Effector memory CD4-positive, alpha-beta T cell (primary cell): ENCODE measurements around the gene ZCCHC9.
"Not testable (repeated sequence)": the region's sequence is repeated elsewhere in the genome, so short reads cannot be mapped to it uniquely, and the experiment has no call there.

Experiments
- DNase-seq, 3 donors: peaks; one replicate each; pipeline ENCODE4 v3.0.0-alpha.2; 2020
- H3K27ac ChIP-seq: 2 replicates; pipeline ENCODE4 v1.7.0; 2013; ENCODE audit warnings: mild to moderate bottlenecking, low read length, moderate library complexity; ENCODE audit not compliant: insufficient read depth, poor library complexity, severe bottlenecking
- H3K27me3 ChIP-seq: replicated peaks from 2 replicates; pipeline ENCODE4 v1.7.0; 2013; ENCODE audit warnings: mild to moderate bottlenecking, low read length; ENCODE audit not compliant: insufficient read depth, control insufficient read depth, poor library complexity, severe bottlenecking
- H3K36me3 ChIP-seq: 2 replicates; pipeline ENCODE4 v1.7.0; 2013; ENCODE audit warnings: mild to moderate bottlenecking, low read length, moderate library complexity; ENCODE audit not compliant: control insufficient read depth, insufficient read depth
- H3K4me1 ChIP-seq: 2 replicates; pipeline ENCODE4 v1.7.0; 2013; ENCODE audit warnings: low read length, mild to moderate bottlenecking; ENCODE audit not compliant: control insufficient read depth, insufficient read depth, poor library complexity, severe bottlenecking
- H3K4me3 ChIP-seq: 2 replicates; pipeline ENCODE4 v1.7.0; 2013; ENCODE audit warnings: low read length, low read depth, mild to moderate bottlenecking; ENCODE audit not compliant: insufficient read depth, poor library complexity, severe bottlenecking
- H3K9me3 ChIP-seq: 2 replicates; pipeline ENCODE4 v1.7.0; 2013; ENCODE audit warnings: mild to moderate bottlenecking, low read length, moderate library complexity; ENCODE audit not compliant: control insufficient read depth

Gene ZCCHC9

GRCh38 chr5:81316571-81316970 lies 15.2 kb downstream of the ZCCHC9 start:
- H3K4me3 ChIP-seq: no peak overlapping the region
- peaks cover 24% of the 10 kb centered on the region for H3K36me3 ChIP-seq
- no peak for DNase-seq
- H3K27me3 ChIP-seq: no peaks in the 10 kb centered on the region
- H3K9me3 ChIP-seq: no peaks in the 10 kb centered on the region
- H3K27ac ChIP-seq: no peak overlapping the region
- no peaks in the 10 kb centered on the region for H3K4me1 ChIP-seq

GRCh38 chr5:81317536-81317935 lies 16.1 kb downstream of the ZCCHC9 start:
- Histone ChIP-seq H3K4me1 (no peaks in the 10 kb centered on the region), H3K36me3 (peaks cover 15% of the 10 kb centered on the region), H3K9me3 (no peaks in the 10 kb centered on the region), H3K27me3 (no peaks in the 10 kb centered on the region), H3K27ac (no peak overlapping the region), H3K4me3 (no peak overlapping the region)
- no peak for DNase-seq

- no peak for DNase-seq
- H3K27ac ChIP-seq: no peak overlapping the region
- H3K9me3 ChIP-seq: no peaks in the 10 kb centered on the region
- no peaks in the 10 kb centered on the region for H3K36me3 ChIP-seq
- no peaks in the 10 kb centered on the region for H3K27me3 ChIP-seq
- no peaks in the 10 kb centered on the region for H3K4me1 ChIP-seq
- no peak overlapping the region for H3K4me3 ChIP-seq
These were observed 25.2 kb downstream of the ZCCHC9 start for GRCh38 chr5:81326554-81326953.

- H3K4me3 ChIP-seq: no peak overlapping the region
- H3K4me1 ChIP-seq: no peaks in the 10 kb centered on the region
- no peak for DNase-seq
- no peaks in the 10 kb centered on the region for H3K27me3 ChIP-seq
- no peaks in the 10 kb centered on the region for H3K9me3 ChIP-seq
- H3K27ac ChIP-seq: no peak overlapping the region
- H3K36me3 ChIP-seq: no peaks in the 10 kb centered on the region
These were observed 33.1 kb downstream of the ZCCHC9 start for GRCh38 chr5:81334304-81335061.

GRCh38 chr5:81335946-81336345 lies 34.6 kb downstream of the ZCCHC9 start:
- DNase-seq: no peak
- no peak overlapping the region for H3K27ac ChIP-seq
- H3K27me3 ChIP-seq: no peaks in the 10 kb centered on the region

GRCh38 chr5:81336556-81336955 lies 35.2 kb downstream of the ZCCHC9 start:
- H3K36me3 ChIP-seq: no peaks in the 10 kb centered on the region
- no peaks in the 10 kb centered on the region for H3K4me1 ChIP-seq
- H3K4me3 ChIP-seq: no peak overlapping the region
- no peaks in the 10 kb centered on the region for H3K27me3 ChIP-seq
- no peak for DNase-seq
- no peaks in the 10 kb centered on the region for H3K9me3 ChIP-seq
- H3K27ac ChIP-seq: no peak overlapping the region

More at GRCh38 chr5:81335946-81336345, 34.6 kb downstream of the ZCCHC9 start:
- no peaks in the 10 kb centered on the region for H3K36me3 ChIP-seq
- no peak overlapping the region for H3K4me3 ChIP-seq
- no peaks in the 10 kb centered on the region for H3K4me1 ChIP-seq
- no peaks in the 10 kb centered on the region for H3K9me3 ChIP-seq

GRCh38 chr5:81337803-81338202 lies 36.4 kb downstream of the ZCCHC9 start:
- Histone ChIP-seq H3K27me3 (no peaks in the 10 kb centered on the region), H3K9me3 (no peaks in the 10 kb centered on the region), H3K4me1 (no peaks in the 10 kb centered on the region), H3K36me3 (no peaks in the 10 kb centered on the region), H3K27ac (no peak overlapping the region), H3K4me3 (no peak overlapping the region)
- no peak for DNase-seq

GRCh38 chr5:81338213-81338612 lies 36.8 kb downstream of the ZCCHC9 start:
- H3K27me3 ChIP-seq, H3K36me3 ChIP-seq, H3K9me3 ChIP-seq, H3K27ac ChIP-seq, DNase-seq, H3K4me1 ChIP-seq, H3K4me3 ChIP-seq: not testable (repeated sequence)

- no peak for DNase-seq
- no peaks in the 10 kb centered on the region for H3K4me1 ChIP-seq
- no peak overlapping the region for H3K27ac ChIP-seq
- H3K27me3 ChIP-seq: no peaks in the 10 kb centered on the region
- no peak overlapping the region for H3K4me3 ChIP-seq
- H3K9me3 ChIP-seq: no peaks in the 10 kb centered on the region
- no peaks in the 10 kb centered on the region for H3K36me3 ChIP-seq
These were observed 43.3 kb downstream of the ZCCHC9 start for GRCh38 chr5:81344736-81345135.

GRCh38 chr5:81345411-81346003 lies 44.1 kb downstream of the ZCCHC9 start:
- no peaks in the 10 kb centered on the region for H3K4me1 ChIP-seq
- no peak overlapping the region for H3K27ac ChIP-seq
- no peak overlapping the region for H3K4me3 ChIP-seq
- no peak for DNase-seq
- H3K9me3 ChIP-seq: no peaks in the 10 kb centered on the region
- H3K36me3 ChIP-seq: no peaks in the 10 kb centered on the region
- no peaks in the 10 kb centered on the region for H3K27me3 ChIP-seq
